GM18951 (cell line): Measurements from ENCODE around the gene MAGEE1.

Experiments used
- POLR2A ChIP-seq: IDR thresholded peaks from 4 replicates; pipeline ENCODE4 v1.6.1; 2011; ENCODE audit warnings: mild to moderate bottlenecking; ENCODE audit not compliant: insufficient read length, insufficient read depth; ENCODE audit errors: extremely low read depth
- in situ Hi-C: fragments of 300-500 bp; cut with MboI; formaldehyde crosslinking; loops from one replicate; pipeline ENCODE4 v1.12.0; 2022; ENCODE audit warnings: low sequenced_read_pairs, mixed read lengths, inconsistent platforms; ENCODE audit not compliant: unreplicated experiment

The MAGEE1 gene

GRCh38 chrX:76427560-76428242 is at the start of gene MAGEE1:
Gene MAGEE1, plus strand, starts transcription at chrX:76427710. Its CDS starts 221 bp downstream, at chrX:76427931.
- in situ Hi-C loops, result no loop called here

GRCh38 chrX:76398970-76399369 is 28.5 kb upstream of the MAGEE1 start:
- no peak for TF ChIP-seq POLR2A
- in situ Hi-C loops, result no loop called here

More at GRCh38 chrX:76427560-76428242, at the start of gene MAGEE1:
- no peak for TF ChIP-seq POLR2A

GRCh38 chrX:76407795-76408194 is 19.7 kb upstream of the MAGEE1 start:
- no peak for TF ChIP-seq POLR2A
- in situ Hi-C loops, result no loop called here

- in situ Hi-C loops, result no loop called here
- TF ChIP-seq POLR2A, result no peak
Observed at GRCh38 chrX:76420237-76420636, 7.3 kb upstream of the MAGEE1 start.

GRCh38 chrX:76428243-76429130 is 977 bp downstream of the MAGEE1 start:
- in situ Hi-C loops, result no loop called here
- no peak for TF ChIP-seq POLR2A

- TF ChIP-seq POLR2A, result no peak
- in situ Hi-C loops, result no loop called here
Observed at GRCh38 chrX:76433219-76433618, 5.7 kb downstream of the MAGEE1 start.

GRCh38 chrX:76434103-76434741 is 6.7 kb downstream of the MAGEE1 start:
- in situ Hi-C loops, result no loop called here
- TF ChIP-seq POLR2A, result no peak

GRCh38 chrX:76439188-76439587 is 11.7 kb downstream of the MAGEE1 start:
- no peak for TF ChIP-seq POLR2A

GRCh38 chrX:76453737-76454406 is 26.4 kb downstream of the MAGEE1 start:
- in situ Hi-C loops, result loop anchor here (25.0 kb wide), 1 partner anchor 167 kb away; no protein-coding TSS in a partner anchor

More at GRCh38 chrX:76439188-76439587, 11.7 kb downstream of the MAGEE1 start:
- in situ Hi-C loops, result no loop called here

GRCh38 chrX:76454456-76454927 is 27.0 kb downstream of the MAGEE1 start:
- in situ Hi-C loops, result loop anchor here (25.0 kb wide), 1 partner anchor 167 kb away; no protein-coding TSS in a partner anchor
- no peak for TF ChIP-seq POLR2A

More at GRCh38 chrX:76453737-76454406, 26.4 kb downstream of the MAGEE1 start:
- TF ChIP-seq POLR2A, result no peak

GRCh38 chrX:76477353-76477752 is 49.8 kb downstream of the MAGEE1 start:
- in situ Hi-C loops, result no loop called here
- TF ChIP-seq POLR2A, result no peak
